ENCODE results near the gene PRSS33.

The PRSS33 gene

GRCh38 chr16:2826591-2827373 lies 39.4 kb upstream of the PRSS33 start:
- no peak overlapping the region for H3K4me3 ChIP-seq (replicated peaks in 1 of 2; ENCODE audit: low read depth in 2 of 2, low read length in 2 of 2)
- no peak for DNase-seq (ENCODE audit: low read depth in 2 of 2)
- TF ChIP-seq CTCF (IDR thresholded peaks at IDR 0.05; ENCODE audit: low read depth, low read length) = no peak

- no peak for TF ChIP-seq CTCF (IDR thresholded peaks at IDR 0.05; ENCODE audit: low read depth, low read length)
- H3K4me3 ChIP-seq (replicated peaks in 1 of 2; ENCODE audit: low read depth in 2 of 2, low read length in 2 of 2) = no peak overlapping the region
- DNase-seq (ENCODE audit: low read depth in 2 of 2) = no peak
These were observed 38.5 kb upstream of the PRSS33 start for GRCh38 chr16:2825906-2826305.

GRCh38 chr16:2825049-2825742 lies 37.8 kb upstream of the PRSS33 start:
- no peak for DNase-seq (ENCODE audit: low read depth in 2 of 2)
- no peak overlapping the region for H3K4me3 ChIP-seq (replicated peaks in 1 of 2; ENCODE audit: low read depth in 2 of 2, low read length in 2 of 2)
- TF ChIP-seq CTCF (IDR thresholded peaks at IDR 0.05; ENCODE audit: low read depth, low read length) = no peak

- no peak for TF ChIP-seq CTCF (IDR thresholded peaks at IDR 0.05; ENCODE audit: low read depth, low read length)
- no peak for DNase-seq (ENCODE audit: low read depth in 2 of 2)
- H3K4me3 ChIP-seq (replicated peaks in 1 of 2; ENCODE audit: low read depth in 2 of 2, low read length in 2 of 2) = no peak overlapping the region
These were observed 37.3 kb upstream of the PRSS33 start for GRCh38 chr16:2824626-2825025.

GRCh38 chr16:2822496-2822895 lies 35.1 kb upstream of the PRSS33 start:
- DNase-seq (ENCODE audit: low read depth in 2 of 2) = no peak
- no peak for TF ChIP-seq CTCF (IDR thresholded peaks at IDR 0.05; ENCODE audit: low read depth, low read length)
- no peak overlapping the region for H3K4me3 ChIP-seq (replicated peaks in 1 of 2; ENCODE audit: low read depth in 2 of 2, low read length in 2 of 2)

- no peak for DNase-seq (ENCODE audit: low read depth in 2 of 2)
- no peak overlapping the region for H3K4me3 ChIP-seq (replicated peaks in 1 of 2; ENCODE audit: low read depth in 2 of 2, low read length in 2 of 2)
- no peak for TF ChIP-seq CTCF (IDR thresholded peaks at IDR 0.05; ENCODE audit: low read depth, low read length)
These were observed 34.8 kb upstream of the PRSS33 start for GRCh38 chr16:2822158-2822495.
